GM19035 (cell line): ENCODE measurements around the gene TRABD2A.
A peak's percentile ranks its signal among the peaks of the same experiment; 100 is the strongest.

Source experiments
- ATAC-seq: cut with Tn5 transposase; IDR thresholded peaks from one replicate; pipeline ENCODE4 v1.9.1; 2021; ENCODE audit not compliant: unreplicated experiment

The TRABD2A gene

DNA sequence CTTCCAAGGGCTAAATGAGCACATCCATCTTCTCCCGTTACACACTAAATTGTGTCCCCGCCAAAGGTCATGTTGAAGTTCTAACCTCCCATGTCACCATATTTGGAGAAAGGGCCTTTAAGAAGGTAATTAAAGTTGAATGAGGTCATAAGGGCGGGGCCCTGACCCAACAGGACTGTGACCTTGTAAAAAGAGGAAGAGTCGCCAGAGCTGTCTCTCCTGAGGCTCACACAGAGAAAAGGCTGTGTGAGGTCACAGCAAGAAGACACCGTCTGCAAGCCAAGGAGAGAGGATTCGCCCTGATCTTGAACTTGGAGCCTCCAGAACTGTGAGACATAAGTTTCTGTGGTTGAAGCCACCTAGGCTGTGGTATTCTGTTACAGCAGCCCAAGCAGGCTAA, 24.1 kb downstream of the TRABD2A start:
- peak; percentile 69 for ATAC-seq

DNA sequence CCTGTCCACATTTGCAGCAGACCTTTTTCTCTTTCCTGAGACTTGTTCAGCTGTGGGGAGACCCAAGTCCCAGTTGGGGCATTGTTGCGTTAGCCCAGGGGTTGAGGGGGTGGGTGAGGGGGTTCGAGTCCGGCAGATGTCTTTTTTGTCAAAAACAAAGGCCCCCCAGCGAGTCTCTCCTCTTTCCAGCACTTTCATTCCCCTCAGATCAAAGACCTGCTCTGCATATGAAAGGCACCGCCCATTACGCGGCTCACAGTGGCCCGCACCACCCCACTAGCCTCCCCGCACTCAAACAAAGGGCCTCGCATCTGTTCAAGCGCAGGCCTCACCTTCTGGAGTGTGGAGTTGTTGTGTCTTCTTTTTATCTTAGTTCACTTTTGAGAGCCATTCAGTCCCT, 25.2 kb downstream of the TRABD2A start:
- ATAC-seq, result no peak

GRCh38 chr2:84854850-84855249, 26.0 kb downstream of the TRABD2A start:
- ATAC-seq, result no peak

- no peak for ATAC-seq
Observed at GRCh38 chr2:84851876-84852275, 29.0 kb downstream of the TRABD2A start.

DNA sequence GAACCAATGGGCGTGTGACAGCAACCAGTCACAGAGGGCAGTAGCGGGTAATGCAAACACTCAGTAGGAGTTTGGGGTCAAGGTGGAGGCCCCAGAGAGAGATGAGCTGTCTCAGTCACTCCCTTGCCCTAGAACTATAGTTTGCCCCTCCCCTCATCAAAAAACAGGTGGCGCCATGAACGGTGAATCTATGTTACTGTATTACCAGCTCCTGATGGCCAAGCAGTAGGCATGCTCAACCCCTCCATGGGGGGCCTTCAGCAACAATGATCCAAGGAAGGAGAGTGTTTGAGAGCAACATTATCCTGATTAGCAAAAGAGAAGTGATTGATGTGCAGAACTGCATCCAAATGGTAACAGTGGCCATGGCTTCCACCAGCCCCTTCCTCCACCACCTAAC, 30.4 kb downstream of the TRABD2A start:
- ATAC-seq, result no peak

DNA sequence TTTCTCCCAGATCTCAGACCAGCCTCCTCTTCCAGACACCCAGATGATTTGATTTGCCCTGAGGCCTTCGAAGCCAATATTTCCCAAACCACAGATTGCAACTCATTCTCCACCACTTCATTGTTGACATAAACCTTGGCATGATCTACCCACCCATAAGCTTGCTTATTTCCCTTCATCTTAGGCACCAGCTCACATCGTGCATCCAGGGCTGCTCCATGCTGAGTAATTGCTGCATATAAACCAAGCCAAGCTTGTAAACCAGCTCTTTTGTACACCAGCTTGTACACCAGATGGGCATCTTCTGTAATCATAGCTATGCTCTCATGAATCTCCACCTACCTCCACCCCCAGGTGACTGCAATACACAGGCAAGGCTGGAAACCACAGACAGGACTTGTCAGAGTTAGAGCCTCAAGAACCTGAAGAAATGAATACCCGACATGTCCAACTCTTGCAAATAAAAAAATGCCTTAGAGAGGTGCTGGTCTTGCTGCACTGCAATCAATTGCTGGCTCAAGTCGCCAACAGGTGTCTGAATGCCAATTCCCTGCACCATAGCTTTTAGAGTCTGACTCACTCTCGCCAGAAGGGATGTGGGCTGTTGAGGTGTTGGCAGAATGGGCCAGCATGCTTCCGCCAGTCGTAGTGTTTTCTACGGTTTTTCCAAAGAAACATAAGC, 31.5 kb downstream of the TRABD2A start:
- ATAC-seq, result no peak

DNA sequence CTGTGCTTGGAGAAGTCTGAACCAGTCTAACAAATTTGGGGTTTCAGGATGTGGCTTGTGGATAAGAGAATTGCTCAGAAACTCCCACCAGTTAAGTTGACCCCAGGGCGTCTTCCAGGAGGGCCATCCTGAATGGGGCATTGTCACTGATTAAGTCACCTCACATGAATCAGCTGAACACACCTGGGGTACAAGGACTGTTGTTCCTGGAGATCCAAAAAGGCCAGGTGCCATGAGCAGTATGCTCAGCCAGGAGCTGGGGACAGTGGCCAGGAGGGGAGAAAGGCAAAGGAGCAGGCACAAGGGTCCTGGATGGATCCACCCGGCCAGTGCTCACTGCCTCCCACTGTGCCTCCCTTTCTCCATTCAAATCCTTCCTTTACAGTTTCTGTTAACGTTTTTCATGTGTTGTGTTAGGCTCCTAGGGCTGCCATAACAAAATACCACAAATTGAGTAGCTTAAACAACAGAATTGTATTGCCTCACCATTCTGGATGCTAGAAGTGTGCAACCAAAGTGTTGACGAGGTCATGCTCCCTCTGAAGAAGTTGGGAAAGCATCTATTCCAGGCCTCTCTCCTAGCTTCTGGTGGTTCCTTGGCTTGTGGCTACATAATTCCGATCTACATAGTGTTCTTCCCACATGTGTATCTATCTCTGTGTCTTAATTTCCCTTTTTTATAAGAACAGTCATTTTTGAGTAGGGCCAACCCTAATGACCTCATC, 33.4 kb downstream of the TRABD2A start:
- no peak for ATAC-seq

- no peak for ATAC-seq
Observed at GRCh38 chr2:84846741-84847142, 34.1 kb downstream of the TRABD2A start.

GRCh38 chr2:84846041-84846663, 34.7 kb downstream of the TRABD2A start:
- no peak for ATAC-seq

DNA sequence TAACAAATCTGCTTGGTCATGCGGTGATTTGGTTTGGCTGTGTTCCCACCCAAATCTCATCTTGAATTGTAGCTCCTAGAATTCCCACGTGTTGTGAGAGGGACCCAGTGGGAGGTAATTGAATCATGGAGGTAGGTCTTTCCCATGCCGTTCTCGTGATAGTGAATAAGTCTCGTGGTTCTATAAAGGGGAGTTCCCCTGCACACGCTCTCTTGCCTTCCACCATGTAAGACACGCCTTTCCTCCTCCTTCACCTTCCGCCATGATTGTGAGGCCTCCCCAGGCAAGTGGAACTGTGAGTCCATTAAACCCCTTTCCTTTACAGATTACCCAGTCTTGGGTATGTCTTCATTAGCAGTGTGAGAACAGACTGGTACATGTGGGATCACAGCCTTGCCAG, 36.7 kb downstream of the TRABD2A start:
- ATAC-seq, result no peak

DNA sequence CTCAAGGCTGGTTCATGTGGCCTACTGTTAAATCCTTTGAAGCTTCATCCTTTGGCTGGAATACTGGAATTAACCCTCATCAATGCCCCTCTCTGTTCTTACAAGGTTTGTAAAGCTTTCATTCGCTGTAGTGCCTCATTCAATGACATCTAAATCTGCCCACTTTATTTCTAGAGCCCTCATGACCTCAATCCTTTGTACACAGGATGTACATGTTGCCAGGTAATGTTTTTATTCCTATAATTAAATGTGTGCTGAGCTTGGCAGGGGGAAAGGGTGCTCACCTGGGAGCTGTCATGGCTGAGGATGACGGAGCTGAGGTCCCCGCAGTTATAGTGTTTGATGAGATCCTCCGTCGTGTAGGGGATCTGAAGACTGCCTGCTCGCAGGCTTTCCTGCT, 39.3 kb downstream of the TRABD2A start:
- no peak for ATAC-seq

- ATAC-seq, result no peak
Observed at GRCh38 chr2:84840306-84840705, 40.6 kb downstream of the TRABD2A start.

DNA sequence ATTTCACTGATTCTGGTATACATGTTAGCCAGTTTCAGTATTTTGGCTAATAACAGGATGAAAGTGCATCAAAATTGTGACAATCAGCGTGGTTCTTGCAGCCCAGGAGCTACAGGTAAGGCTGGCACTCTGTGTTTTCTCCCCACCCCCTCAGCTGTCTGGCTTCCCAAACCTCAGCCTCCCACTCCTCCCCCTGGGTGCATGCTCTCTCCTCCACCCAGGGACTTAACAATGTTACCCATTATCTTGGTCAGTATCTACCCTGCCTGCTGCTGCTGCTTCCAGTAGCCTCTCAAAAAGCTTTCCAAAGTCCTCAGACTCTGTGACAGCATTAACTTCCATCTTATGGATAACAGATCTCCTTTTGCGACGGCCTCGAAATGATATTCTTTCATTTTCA, 41.0 kb downstream of the TRABD2A start:
- no peak for ATAC-seq

- no peak for ATAC-seq
Observed at GRCh38 chr2:84838434-84839145, 42.3 kb downstream of the TRABD2A start.

GRCh38 chr2:84836215-84836614, 44.7 kb downstream of the TRABD2A start:
- no peak for ATAC-seq

GRCh38 chr2:84833481-84834150, 47.3 kb downstream of the TRABD2A start:
- no peak for ATAC-seq

GRCh38 chr2:84832772-84833461, 48.0 kb downstream of the TRABD2A start:
- peak; percentile 69 for ATAC-seq

DNA sequence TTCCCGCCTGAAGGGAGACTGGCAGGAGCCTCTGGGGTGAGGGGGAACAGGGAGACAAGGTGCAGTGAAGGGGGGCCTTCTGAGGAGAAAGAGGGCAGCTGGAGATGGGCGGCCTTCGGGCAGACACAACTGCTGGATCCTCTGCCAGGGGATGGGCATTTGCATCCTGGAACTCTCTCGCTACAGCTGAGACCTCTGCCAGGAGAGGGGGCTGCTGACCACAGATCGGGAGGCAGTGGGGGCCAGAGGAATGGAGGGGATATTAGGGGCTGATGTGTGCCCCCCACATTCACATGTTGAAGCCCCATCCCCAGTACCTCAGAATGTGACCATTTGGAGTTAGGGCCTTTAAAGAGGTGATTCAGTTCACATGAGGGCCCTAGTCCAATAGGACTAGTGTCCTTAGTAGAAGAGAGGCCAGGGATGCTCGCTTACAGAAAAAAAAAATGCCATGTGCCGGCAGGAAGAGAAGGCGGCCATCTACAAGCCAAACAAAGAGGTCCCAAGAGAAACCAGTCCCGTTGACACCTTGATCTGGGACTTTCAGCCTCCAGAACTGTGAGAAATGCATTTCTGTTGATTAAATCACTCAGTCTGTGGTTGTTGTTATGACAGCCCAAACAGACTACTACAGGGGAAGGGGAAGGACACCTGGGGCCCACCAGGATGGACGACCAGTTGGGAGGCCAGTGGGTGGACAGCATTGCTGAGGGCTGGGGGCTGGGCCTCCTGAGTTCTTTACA, 50.0 kb downstream of the TRABD2A start:
- ATAC-seq, result no peak

- no peak for ATAC-seq
Observed at GRCh38 chr2:84830095-84830494, 50.8 kb downstream of the TRABD2A start.

- no peak for ATAC-seq
Observed at GRCh38 chr2:84829693-84830092, 51.2 kb downstream of the TRABD2A start.
